ENCODE measurements around the gene KCNJ12. TPM values are rescaled to one million over a fixed set of nuclear protein-coding genes. Genes with fewer than 3 reads are reported as not detected.

The KCNJ12 gene
- total and polyA plus RNA-seq, 2 of the 13 experiments (the other 11 are each of a cell fraction or from before 2014, with no cell fraction given): not detected

GRCh38 chr17:21375162-21375560 lies 996 bp upstream of the KCNJ12 start:
- H3K4me3 ChIP-seq (replicated peaks in 1 of 3; ENCODE audit: insufficient read depth in 1 of 3, low read depth in 2 of 3, low read length in 3 of 3): no peak overlapping the region
- TF ChIP-seq KLF15 (CRISPR knock-in tag; IDR thresholded peaks at IDR 0.05; ENCODE audit: borderline replicate concordance): no peak
- no peak for TF ChIP-seq ZSCAN21 (CRISPR knock-in tag; IDR thresholded peaks at IDR 0.05; ENCODE audit: borderline replicate concordance)
- no peak for TF ChIP-seq ZNF432 (CRISPR knock-in tag; IDR thresholded peaks at IDR 0.05; ENCODE audit: borderline replicate concordance)
- no peak for TF ChIP-seq GATAD2A (CRISPR knock-in tag; IDR thresholded peaks at IDR 0.05)

GRCh38 chr17:21375757-21376080 lies 438 bp upstream of the KCNJ12 start:
- CTCF ChIA-PET (ENCODE audit: low intra/inter-chr PET ratio, low total read pairs): no interaction called here
- no peak for ATAC-seq
- in situ Hi-C loops (cut with HindIII; ENCODE audit: extremely low pct_ligation_motif_present, low pct_unique_long_range_greater_than_20kb) (no loop called here), intact Hi-C loops (cut with micrococcal nuclease; ENCODE audit: unreplicated experiment) (no loop called here)
- Histone ChIP-seq H3K9me3 (ENCODE audit: low read length) (no peaks in the 10 kb centered on the region), H3K9ac (ENCODE audit: insufficient read depth, low read depth, low read length) (no peak overlapping the region), H3K4me3 (replicated peaks in 1 of 3; ENCODE audit: insufficient read depth in 1 of 3, low read depth in 2 of 3, low read length in 3 of 3) (no peak overlapping the region), H4K20me1 (ENCODE audit: insufficient read depth, low read length) (no peaks in the 10 kb centered on the region), H2AFZ (ENCODE audit: low read length) (no peak overlapping the region), H3K4me1 (ENCODE audit: insufficient read depth, low read length) (no peaks in the 10 kb centered on the region), H3K79me2 (ENCODE audit: insufficient read depth, low read length) (no peaks in the 10 kb centered on the region), H3K36me3 (replicated peaks in 1 of 2; ENCODE audit: control insufficient read depth in 1 of 2, insufficient read depth in 2 of 2, low read length in 2 of 2) (no peaks in the 10 kb centered on the region), H3K27ac (ENCODE audit: extremely low read length, insufficient read depth, low read length) (no peak overlapping the region), H3K27me3 (ENCODE audit: control insufficient read depth in 1 of 2, insufficient read depth in 2 of 2, low read length in 2 of 2) (peaks cover 16 to 70% of the 10 kb centered on the region in 2 experiments), H3K4me2 (ENCODE audit: low read depth, low read length) (no peak overlapping the region)
- 34% methylated on average over 3 of the region's 11 CpGs for WGBS (ENCODE audit: low lambda C conversion rate)
- no TSS peak for BruUV-seq (replicated peaks)
- POLR2A ChIA-PET: no interaction called here
- TF ChIP-seq TBX3 (IDR thresholded peaks at IDR 0.05; ENCODE audit: borderline replicate concordance) (no peak), MNT (IDR thresholded peaks at IDR 0.05) (peak; percentile 83), HIC2 (CRISPR knock-in tag; IDR thresholded peaks at IDR 0.05; ENCODE audit: low read depth) (no peak)
- DNase-seq (ENCODE audit: low spot score): no peak
- FAIRE-seq: no peak

More at GRCh38 chr17:21375162-21375560, 996 bp upstream of the KCNJ12 start:
- DNase-seq (ENCODE audit: low spot score) (no peak), FAIRE-seq (no peak), ATAC-seq (no peak)
- H4K20me1 ChIP-seq (ENCODE audit: insufficient read depth, low read length): no peaks in the 10 kb centered on the region
- no peak overlapping the region for H3K27ac ChIP-seq (ENCODE audit: extremely low read length, insufficient read depth, low read length)
- H3K36me3 ChIP-seq (replicated peaks in 1 of 2; ENCODE audit: control insufficient read depth in 1 of 2, insufficient read depth in 2 of 2, low read length in 2 of 2): no peaks in the 10 kb centered on the region
- no peaks in the 10 kb centered on the region for H3K9me3 ChIP-seq (ENCODE audit: low read length)
- no peak overlapping the region for H3K9ac ChIP-seq (ENCODE audit: insufficient read depth, low read depth, low read length)
- CTCF ChIA-PET (ENCODE audit: low intra/inter-chr PET ratio, low total read pairs): no interaction called here
- in situ Hi-C loops (cut with HindIII; ENCODE audit: extremely low pct_ligation_motif_present, low pct_unique_long_range_greater_than_20kb) (no loop called here), intact Hi-C loops (cut with micrococcal nuclease; ENCODE audit: unreplicated experiment) (no loop called here)
- WGBS (ENCODE audit: low lambda C conversion rate): 21% methylated on average over 5 of the region's 7 CpGs
- BruUV-seq (replicated peaks): no TSS peak
- no peaks in the 10 kb centered on the region for H3K4me1 ChIP-seq (ENCODE audit: insufficient read depth, low read length)
- H3K4me2 ChIP-seq (ENCODE audit: low read depth, low read length): no peak overlapping the region
- no peaks in the 10 kb centered on the region for H3K79me2 ChIP-seq (ENCODE audit: insufficient read depth, low read length)
- peaks cover 17 to 75% of the 10 kb centered on the region in 2 experiments for H3K27me3 ChIP-seq (ENCODE audit: control insufficient read depth in 1 of 2, insufficient read depth in 2 of 2, low read length in 2 of 2)
- H2AFZ ChIP-seq (ENCODE audit: low read length): no peak overlapping the region
- POLR2A ChIA-PET: no interaction called here

Measured in HepG2 (cell line).